Measurements from ENCODE around the gene TMEM115.

- TF ChIP-seq ISL1 (CRISPR knock-in tag; IDR thresholded peaks at IDR 0.05) (no peak), POU6F1 (CRISPR knock-in tag; IDR thresholded peaks at IDR 0.05; ENCODE audit: borderline replicate concordance, low read depth) (no peak), PATZ1 (CRISPR knock-in tag; IDR thresholded peaks at IDR 0.05; ENCODE audit: borderline replicate concordance) (no peak), RARB (CRISPR knock-in tag; IDR thresholded peaks at IDR 0.05) (no peak), ZC3H10 (CRISPR knock-in tag; IDR thresholded peaks at IDR 0.05) (no peak), TOX (CRISPR knock-in tag; IDR thresholded peaks at IDR 0.05; ENCODE audit: borderline replicate concordance) (no peak), CSDC2 (CRISPR knock-in tag; IDR thresholded peaks at IDR 0.05) (no peak)
Observed at GRCh38 chr3:50352781-50353180, 6.5 kb downstream of the TMEM115 start.

All from SK-N-SH treated with all-trans-retinoic acid at 6 μM for 48 hours (cell line).